ENCODE measurements around the gene APOBEC3C.
"Not testable (repeated sequence)": the region's sequence is repeated elsewhere in the genome, so short reads cannot be mapped to it uniquely, and the experiment has no call there.

The APOBEC3C gene

DNA sequence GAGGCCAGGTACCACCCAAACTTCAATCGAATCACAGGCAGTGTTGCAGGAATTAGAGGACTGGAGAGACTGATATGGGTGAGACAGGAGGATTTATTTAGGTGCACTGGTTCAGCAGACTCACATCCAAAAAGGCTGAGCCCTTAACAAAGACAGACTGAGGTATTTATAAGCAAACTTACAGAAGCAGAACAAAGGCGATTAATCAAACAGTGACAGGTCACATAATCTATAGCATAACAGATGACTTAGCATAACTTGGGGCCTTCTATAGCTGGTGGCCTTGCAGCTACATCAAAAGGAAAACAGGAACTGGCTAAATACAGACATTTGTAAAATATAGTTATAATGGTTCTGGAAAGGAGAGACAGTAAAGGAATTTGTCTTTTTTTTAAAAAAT lies 29.8 kb upstream of the APOBEC3C start:
- DNase-seq: no peak

DNA sequence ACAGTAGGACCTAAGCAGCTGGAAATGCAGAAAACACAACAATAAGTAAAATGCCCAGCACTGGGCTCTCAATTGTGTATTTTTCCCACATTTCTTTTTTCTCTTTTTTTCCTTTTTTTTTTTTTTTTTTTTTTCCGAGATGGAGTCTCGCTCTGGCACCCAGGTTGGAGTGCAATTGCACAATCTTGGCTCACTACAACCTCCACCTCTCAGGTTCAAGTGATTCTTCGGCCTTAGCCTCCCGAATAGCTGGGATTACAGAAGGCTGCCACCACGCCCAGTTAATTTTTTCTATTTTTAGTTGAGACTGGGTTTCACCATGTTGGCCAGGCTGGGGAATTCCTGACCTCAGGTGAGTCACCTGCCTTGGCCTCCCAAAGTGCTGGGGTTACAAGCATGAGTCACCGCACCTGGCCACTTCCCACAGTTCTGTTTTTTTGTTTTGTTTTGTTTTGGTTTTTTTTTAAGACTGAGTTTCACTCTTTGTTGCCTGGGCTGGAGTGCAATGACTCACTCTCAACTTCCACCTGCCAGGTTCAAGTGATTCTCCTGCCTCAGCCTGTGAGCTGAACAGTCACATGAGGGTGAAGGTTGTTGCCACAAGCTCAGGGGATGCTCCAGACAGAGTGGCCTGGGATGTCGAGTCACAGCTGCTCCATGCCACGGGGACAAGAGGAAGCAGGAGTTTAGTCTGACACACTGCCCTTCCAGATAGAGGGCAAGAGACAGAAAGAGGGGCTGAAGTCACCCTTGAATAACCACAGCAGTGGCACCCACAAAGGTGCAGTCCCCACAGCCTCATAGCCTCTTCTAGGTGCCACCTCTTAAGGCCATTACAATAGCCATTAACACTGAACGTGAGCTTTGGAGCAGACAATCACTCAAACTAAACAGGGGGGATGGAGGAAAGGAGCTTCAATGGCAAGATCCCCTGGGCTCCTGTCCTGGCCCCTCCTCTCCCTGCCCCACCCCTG lies 29.0 kb upstream of the APOBEC3C start:
- peak; percentile 69 for DNase-seq

- DNase-seq: no peak
Measured at GRCh38 chr22:38986629-38987028, 27.4 kb upstream of the APOBEC3C start.

- peak; percentile 19 for DNase-seq
Measured at GRCh38 chr22:38987171-38987895, 26.7 kb upstream of the APOBEC3C start.

- no peak for DNase-seq
Measured at GRCh38 chr22:38989466-38989865, 24.6 kb upstream of the APOBEC3C start.

GRCh38 chr22:38992871-38993371 lies 21.1 kb upstream of the APOBEC3C start:
- not testable (repeated sequence) for DNase-seq

DNA sequence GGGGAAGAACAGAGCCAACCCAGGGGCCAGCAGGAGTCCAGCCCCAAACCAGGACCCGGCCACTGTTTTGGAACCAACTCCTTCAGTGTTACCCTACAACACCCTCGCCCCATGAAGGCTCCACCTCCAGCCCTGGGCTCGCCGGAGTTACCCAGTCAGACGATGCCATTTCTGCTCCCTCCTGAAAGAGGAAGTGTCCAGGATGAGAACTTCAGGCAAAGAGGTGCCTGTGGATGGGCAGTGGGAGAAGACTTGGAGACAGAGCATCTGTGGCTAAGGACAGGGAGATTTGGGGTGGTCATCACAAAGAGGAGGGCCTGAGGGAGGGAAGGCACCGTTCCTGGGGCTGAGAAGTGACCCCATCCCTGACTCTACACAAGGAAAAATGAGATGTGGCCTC lies 18.0 kb upstream of the APOBEC3C start:
- no peak for DNase-seq

DNA sequence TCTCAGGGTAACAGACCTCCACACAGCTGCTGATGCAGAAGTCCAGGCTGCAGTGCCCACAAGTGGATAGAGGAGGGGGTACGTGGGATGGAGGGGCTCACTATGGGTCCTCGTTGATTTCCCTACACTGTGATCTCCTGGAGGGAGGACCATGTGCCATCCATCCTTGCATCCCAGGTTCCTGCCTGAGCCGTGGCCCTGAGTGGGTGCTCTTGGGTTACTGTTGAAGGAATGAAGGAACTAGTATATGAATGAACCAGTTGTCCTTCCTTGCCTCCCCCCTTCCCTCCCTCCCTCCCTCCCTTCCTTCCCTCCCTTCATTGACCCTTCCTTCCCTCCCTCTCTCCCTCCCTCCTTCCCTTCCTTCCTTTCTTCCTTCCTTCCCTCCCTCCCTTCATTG lies 16.5 kb upstream of the APOBEC3C start:
- no peak for DNase-seq

DNA sequence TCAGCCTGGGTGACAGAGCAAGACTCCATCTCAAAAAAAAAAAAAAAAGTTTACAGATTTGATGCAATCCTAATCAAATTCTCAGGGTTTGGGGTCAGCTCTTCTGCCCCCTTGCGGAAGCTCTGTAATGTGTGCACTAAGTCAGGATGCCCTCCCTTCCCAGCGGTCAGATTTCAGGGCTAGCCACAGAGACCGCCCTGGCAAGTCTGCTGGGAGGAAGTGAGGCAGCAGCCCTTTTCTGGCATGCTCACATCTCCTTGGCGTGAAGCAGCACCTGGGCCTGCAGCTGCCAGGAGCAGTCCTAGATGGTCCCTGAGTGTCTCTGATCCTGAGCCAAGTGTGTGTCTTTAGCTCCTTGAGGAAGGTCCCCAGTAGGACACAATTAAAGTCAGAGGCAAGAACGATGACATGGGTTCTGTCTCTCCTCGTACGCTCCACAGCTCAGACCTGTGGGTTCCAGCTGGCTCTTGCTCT lies 10.9 kb upstream of the APOBEC3C start:
- peak; percentile 48 for DNase-seq

DNA sequence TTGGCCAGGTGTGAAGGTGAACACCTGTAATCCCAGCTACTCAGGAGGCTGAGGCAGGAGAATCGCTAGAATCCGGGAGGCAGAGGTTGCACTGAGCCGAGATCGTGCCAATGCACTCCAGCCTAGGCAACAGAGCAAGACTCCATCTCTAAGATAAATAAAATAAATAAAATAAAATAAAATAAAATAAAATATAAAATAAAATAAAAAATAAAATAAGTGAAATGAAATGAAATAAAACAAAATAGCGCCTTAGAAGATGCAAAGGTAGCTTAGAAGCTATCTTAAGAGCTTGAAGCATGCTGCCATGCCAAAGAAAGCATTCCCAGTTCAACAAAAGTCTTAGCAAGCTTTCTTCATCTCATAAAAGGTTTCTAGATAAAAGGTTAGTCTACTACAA lies 6.9 kb upstream of the APOBEC3C start:
- DNase-seq: no peak

DNA sequence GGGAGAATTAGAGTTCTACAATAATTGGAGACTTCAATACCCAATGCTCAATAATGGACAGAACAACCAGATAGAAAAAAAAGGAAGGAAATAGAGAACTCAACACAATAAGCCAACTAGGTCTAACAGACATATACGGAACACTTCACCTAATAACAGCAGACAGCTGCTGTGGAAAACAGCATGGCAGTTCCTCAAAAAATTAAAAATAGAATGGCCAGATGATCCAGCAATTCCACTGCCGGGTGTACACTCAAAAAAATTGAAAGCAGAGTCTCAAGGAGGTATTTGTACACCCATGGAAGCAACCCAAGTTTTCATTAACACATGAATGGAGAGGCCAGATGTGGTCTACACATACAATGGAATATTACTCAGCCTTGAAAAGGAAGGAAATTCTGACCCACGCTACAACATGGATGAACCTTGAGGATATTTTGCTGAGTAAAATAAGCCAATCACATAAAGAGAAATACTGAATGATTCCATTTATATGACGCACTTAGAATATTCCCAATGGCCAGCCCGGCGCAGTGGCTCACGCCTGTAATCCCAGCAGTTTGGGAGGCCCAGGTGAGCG lies 5.7 kb upstream of the APOBEC3C start:
- not testable (repeated sequence) for DNase-seq

GRCh38 chr22:39010946-39011345 lies 3.1 kb upstream of the APOBEC3C start:
- no peak for DNase-seq

DNA sequence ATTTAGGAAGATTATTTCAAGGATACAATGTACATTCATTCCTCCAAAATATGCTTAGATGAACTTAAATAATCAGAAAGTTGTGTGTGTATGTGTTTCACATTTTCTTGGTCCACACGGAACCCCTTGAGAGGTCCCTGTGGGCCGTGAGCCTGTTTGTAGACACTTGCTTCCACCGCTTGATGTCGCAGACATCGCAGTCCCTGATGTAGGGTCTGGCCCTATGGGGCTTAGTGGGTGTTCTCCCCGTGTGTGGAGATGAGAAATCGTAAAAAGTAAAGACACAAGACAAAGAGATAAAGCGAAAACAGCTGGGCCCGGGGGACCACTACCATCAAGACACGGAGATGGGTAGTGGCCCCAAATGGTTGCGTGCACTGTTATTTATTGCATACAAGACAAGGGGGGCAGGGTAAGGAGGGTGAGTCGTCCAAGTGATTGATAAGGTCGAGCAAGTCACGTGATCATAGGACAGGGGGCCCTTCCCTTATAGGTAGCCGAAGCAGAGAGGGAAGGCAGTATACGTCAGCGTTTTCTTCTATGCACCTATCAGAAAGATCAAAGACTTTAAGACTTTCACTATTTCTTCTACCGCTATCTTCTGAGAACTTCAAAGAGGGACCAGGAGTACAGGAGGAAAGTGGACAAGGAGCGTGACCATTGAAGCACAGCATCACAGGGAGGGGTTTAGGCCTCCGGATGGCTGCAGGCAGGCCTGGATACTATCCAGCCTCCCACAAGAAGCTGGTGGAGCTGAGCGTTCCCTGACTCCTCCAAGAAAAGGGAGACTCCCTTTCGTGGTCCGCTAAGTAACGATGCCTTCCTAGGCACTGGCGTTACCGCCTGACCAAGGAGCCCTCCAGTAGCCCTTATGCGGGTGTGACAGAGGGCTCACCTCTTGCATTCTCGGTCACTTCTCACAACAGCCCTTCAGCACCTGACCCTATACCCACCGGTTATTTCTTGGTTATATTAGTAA lies 1.2 kb upstream of the APOBEC3C start:
- DNase-seq: no peak

DNA sequence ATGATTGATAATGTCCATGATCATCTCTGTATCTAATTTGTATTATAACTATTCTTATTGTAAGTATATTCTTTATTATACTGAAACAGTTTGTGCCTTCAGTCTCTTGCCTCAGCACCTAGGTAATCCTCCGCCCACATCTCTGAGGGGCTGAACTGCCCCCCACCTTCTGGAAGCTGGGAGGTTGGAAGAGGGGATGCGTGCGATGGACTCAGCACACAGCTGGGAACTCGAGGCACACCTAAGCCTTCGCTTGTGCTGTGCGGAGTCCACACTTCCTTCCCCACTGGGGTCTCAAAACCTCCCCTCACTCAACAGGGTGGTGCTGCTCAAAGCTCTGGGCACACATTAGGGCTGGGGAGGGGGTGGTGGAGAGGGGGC lies 506 bp upstream of the APOBEC3C start:
- not testable (repeated sequence) for DNase-seq

GRCh38 chr22:39014723-39015121 lies 665 bp downstream of the APOBEC3C start:
- DNase-seq: not testable (repeated sequence)

GRCh38 chr22:39016592-39016991 lies 2.5 kb downstream of the APOBEC3C start:
- DNase-seq: no peak

- no peak for DNase-seq
Measured at GRCh38 chr22:39017596-39018365, 3.7 kb downstream of the APOBEC3C start.

- not testable (repeated sequence) for DNase-seq
Measured at GRCh38 chr22:39020021-39020651, 6.1 kb downstream of the APOBEC3C start.

DNA sequence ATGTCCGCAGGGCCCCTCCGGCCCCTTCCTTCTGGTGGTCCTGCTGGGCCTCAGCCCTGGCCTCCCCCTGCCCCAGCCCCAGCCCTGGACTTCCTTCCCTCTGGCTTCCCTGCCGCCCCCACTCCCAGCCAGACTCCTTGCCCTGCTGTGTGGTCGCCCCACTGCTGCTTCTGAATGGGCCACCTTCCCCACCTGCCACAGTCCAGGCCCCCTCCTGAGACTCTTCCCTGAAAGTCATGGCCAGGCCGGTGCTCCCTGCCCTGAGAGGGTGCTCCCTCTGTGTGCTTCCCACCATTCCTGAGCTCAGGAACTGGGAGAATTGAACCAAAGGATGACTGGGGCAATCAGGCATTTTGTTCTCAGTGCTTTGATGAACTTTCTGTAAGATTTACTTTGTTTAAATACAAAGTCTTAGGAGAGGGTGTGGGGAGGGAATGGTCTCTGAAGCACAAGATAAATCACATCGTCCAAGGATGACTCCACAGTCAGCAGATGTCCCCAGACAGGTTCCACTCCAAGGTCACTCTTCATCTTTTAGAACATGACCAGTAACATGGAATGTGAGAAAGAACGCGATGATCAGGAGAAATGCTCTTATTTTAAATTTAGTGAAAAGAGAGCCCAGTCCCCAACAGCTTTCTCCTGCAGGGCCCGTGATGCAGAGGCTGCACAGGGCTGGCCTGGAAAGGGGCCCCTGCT lies 7.6 kb downstream of the APOBEC3C start:
- no peak for DNase-seq

Measured in activated T-cell treated with anti-CD3 and anti-CD28 coated beads for 4 hours (primary cell).